Neural cell (in vitro differentiated cells): ENCODE measurements around the gene HEG1.

Experiments
- EZH2 ChIP-seq: fragments of 200-600, 300-800 bp; shearing (Covaris generic), sonication (generic); IDR thresholded peaks from 2 replicates; pipeline ENCODE4 v1.6.1; 2014; ENCODE audit warnings: antibody characterized with exemption, low read length, borderline replicate concordance, mild to moderate bottlenecking; ENCODE audit not compliant: insufficient read depth, poor library complexity, severe bottlenecking
- SMC3 ChIP-seq: fragments of 450-650 bp; conservative IDR thresholded peaks from 2 replicates; pipeline ENCODE4 v1.6.1; 2014; ENCODE audit warnings: antibody characterized with exemption, mild to moderate bottlenecking, moderate library complexity; ENCODE audit not compliant: poor library complexity
- TF ChIP-seq, protein P1 (sequence below): fragments of 450-650 bp; IDR thresholded peaks from 2 replicates; pipeline ENCODE4 v1.5.1; 2014; ENCODE audit warnings: antibody characterized with exemption, mild to moderate bottlenecking, moderate library complexity; ENCODE audit not compliant: poor library complexity, severe bottlenecking
- TF ChIP-seq, protein P2 (sequence below): IDR thresholded peaks from 2 replicates; pipeline ENCODE4 v1.6.1; 2012; ENCODE audit warnings: borderline replicate concordance

DNA sequence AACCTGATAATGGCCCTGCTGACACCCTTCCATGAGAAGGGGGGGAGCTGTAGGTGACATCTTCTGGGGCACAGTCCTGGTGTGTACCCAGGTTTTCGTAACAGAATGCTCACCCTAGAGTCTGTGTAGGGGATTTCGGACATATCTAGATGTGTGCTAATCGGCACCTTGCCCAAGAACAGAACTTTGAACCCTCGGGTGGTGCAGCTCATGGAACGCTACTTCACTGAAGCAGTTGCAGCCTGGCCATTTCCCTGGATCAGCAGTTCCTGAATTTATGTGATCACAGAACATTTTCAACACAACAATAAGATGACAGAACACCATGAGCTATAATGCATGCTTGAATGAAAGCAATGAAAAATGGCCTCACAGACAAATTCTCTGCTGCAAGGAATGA, 63.8 kb downstream of the HEG1 start:
- TF ChIP-seq, protein P1, sequence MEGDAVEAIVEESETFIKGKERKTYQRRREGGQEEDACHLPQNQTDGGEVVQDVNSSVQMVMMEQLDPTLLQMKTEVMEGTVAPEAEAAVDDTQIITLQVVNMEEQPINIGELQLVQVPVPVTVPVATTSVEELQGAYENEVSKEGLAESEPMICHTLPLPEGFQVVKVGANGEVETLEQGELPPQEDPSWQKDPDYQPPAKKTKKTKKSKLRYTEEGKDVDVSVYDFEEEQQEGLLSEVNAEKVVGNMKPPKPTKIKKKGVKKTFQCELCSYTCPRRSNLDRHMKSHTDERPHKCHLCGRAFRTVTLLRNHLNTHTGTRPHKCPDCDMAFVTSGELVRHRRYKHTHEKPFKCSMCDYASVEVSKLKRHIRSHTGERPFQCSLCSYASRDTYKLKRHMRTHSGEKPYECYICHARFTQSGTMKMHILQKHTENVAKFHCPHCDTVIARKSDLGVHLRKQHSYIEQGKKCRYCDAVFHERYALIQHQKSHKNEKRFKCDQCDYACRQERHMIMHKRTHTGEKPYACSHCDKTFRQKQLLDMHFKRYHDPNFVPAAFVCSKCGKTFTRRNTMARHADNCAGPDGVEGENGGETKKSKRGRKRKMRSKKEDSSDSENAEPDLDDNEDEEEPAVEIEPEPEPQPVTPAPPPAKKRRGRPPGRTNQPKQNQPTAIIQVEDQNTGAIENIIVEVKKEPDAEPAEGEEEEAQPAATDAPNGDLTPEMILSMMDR, result no peak
- TF ChIP-seq, protein P2, sequence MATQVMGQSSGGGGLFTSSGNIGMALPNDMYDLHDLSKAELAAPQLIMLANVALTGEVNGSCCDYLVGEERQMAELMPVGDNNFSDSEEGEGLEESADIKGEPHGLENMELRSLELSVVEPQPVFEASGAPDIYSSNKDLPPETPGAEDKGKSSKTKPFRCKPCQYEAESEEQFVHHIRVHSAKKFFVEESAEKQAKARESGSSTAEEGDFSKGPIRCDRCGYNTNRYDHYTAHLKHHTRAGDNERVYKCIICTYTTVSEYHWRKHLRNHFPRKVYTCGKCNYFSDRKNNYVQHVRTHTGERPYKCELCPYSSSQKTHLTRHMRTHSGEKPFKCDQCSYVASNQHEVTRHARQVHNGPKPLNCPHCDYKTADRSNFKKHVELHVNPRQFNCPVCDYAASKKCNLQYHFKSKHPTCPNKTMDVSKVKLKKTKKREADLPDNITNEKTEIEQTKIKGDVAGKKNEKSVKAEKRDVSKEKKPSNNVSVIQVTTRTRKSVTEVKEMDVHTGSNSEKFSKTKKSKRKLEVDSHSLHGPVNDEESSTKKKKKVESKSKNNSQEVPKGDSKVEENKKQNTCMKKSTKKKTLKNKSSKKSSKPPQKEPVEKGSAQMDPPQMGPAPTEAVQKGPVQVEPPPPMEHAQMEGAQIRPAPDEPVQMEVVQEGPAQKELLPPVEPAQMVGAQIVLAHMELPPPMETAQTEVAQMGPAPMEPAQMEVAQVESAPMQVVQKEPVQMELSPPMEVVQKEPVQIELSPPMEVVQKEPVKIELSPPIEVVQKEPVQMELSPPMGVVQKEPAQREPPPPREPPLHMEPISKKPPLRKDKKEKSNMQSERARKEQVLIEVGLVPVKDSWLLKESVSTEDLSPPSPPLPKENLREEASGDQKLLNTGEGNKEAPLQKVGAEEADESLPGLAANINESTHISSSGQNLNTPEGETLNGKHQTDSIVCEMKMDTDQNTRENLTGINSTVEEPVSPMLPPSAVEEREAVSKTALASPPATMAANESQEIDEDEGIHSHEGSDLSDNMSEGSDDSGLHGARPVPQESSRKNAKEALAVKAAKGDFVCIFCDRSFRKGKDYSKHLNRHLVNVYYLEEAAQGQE, result no peak
- TF ChIP-seq SMC3 (no peak), EZH2 (no peak)
